MM.1S (cell line): ENCODE results near the gene RFNG.

Experiments used
- CTCF ChIP-seq: fragments of 300-600 bp; sonication (generic); IDR thresholded peaks from 2 replicates; pipeline ENCODE4 v1.5.1; 2016; ENCODE audit warnings: antibody characterized with exemption, low read length, mixed read lengths
- EZH2 ChIP-seq: fragments of 300-600 bp; sonication (generic); optimal IDR thresholded peaks from 2 replicates; pipeline ENCODE3; 2017; ENCODE audit warnings: low read depth, mild to moderate bottlenecking, antibody characterized with exemption, low read length, mixed read lengths
- EZH2phosphoT487 ChIP-seq: fragments of 300-600 bp; sonication (generic); IDR thresholded peaks from 2 replicates; pipeline ENCODE4 v1.6.1; 2018; ENCODE audit warnings: antibody characterized with exemption, low read length

GRCh38 chr17:82021900-82022309 is 29.7 kb downstream of the RFNG start:
- TF ChIP-seq CTCF = no peak
- TF ChIP-seq EZH2phosphoT487 = no peak
- TF ChIP-seq EZH2 = no peak
